ENCODE measurements around the gene LRCH1.

The LRCH1 gene

GRCh38 chr13:46668302-46668720, 115.3 kb downstream of the LRCH1 start:
- DNase-seq, result no peak

DNA sequence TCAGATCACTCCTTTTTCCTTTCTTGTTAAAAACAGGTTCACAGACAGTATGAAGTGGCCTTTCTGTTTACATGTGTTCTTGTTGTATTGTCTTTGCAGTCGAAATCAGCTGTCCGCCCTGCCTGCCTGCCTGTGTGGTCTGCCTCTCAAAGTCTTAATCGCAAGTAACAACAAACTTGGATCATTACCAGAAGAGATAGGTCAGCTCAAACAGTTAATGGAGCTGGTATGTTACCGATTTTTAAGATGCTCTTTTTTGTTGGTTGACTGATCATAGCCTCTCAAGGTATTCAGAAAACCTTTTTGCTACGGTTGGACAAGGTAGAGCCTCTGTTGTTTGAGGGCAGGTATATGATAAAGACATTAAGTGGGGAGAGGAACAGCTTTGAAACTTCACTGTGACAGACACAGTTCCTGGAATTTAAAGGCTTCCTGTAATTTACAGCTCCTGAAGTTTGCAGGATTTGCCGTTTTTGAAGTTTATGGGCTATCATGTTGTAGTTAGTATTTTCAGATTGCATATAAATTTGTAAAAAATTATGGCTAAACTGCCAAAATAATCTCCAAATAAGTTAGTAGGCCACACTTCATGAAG, 116.1 kb downstream of the LRCH1 start:
- no peak for DNase-seq

- DNase-seq, result no peak
Observed at GRCh38 chr13:46672338-46673090, 119.5 kb downstream of the LRCH1 start.

DNA sequence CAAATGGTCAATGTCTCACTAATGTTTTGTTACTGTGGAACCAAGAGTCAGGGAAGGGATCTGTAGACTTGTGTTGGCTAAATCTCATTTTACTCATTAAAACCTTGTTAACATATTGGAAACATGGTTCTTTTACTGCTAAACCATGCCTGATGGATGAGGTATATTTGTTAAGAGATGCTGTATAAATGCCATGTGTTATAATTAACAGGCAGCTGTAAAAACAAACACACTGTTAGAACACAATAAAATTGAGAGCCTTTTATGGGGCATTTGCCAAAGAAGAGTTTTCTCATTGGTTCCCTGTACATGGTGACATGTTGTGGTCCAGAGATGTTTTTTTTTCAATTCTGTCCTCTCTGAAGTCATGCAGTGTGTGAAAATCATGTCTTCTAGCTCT, 122.0 kb downstream of the LRCH1 start:
- DNase-seq, result no peak

- DNase-seq, result no peak
Observed at GRCh38 chr13:46676378-46676725, 123.4 kb downstream of the LRCH1 start.

DNA sequence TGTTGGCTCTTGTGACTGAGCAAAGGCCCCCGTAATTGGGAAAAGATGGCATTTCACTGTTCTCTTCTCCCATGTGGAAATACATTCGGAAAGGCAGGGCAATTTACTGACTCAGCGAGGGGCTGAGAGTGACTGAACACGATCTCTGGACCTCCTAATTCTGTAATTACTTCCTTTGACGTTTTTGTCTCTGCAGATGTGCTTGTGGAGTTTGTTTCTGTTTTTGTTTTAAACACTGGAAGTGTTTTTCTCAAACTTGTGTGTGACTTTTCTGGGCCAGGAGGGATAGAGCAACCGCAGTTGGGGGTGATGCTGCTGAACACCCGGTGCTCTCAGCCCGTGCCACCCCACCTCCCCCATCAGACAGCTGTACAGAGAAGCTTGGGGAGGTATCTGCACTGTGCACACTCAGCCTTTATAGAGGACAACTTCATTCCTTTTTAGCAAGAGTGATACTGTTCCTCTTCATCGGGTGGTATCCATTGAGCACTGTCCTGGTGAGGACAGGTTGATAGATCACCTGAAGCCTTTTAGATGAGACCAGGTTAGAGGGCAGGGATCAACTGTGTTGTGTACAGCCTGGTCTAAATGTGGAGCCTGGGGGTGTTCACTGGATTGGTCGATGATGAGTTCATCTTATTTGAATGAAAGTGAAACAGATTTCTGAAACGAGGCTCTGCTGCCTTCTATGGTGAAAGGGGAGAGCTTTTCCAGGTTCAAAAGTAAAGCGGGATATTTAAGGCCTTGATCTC, 126.6 kb downstream of the LRCH1 start:
- DNase-seq, result peak; percentile 2

DNA sequence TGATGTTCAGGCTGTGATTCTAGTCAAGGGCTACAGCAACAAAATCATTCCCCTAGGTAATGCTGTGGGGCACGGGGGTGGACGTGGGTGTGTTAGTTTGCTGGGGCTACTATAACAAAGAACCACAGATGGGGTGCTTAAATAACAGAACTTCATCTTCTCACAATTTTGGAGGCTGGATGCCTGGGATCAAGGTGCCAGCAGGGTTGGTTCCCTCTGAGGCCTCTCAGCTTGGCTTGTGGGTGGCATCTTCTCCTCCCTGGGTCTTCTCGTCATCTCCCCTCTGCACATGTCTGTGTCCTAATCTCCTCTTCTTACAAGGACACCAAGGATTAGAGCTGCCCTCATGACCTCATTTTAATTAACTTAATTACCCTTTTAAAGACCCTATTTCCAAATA, 129.0 kb downstream of the LRCH1 start:
- DNase-seq, result no peak

GRCh38 chr13:46682707-46683106, 129.7 kb downstream of the LRCH1 start:
- no peak for DNase-seq

- no peak for DNase-seq
Observed at GRCh38 chr13:46683676-46684260, 130.8 kb downstream of the LRCH1 start.

DNA sequence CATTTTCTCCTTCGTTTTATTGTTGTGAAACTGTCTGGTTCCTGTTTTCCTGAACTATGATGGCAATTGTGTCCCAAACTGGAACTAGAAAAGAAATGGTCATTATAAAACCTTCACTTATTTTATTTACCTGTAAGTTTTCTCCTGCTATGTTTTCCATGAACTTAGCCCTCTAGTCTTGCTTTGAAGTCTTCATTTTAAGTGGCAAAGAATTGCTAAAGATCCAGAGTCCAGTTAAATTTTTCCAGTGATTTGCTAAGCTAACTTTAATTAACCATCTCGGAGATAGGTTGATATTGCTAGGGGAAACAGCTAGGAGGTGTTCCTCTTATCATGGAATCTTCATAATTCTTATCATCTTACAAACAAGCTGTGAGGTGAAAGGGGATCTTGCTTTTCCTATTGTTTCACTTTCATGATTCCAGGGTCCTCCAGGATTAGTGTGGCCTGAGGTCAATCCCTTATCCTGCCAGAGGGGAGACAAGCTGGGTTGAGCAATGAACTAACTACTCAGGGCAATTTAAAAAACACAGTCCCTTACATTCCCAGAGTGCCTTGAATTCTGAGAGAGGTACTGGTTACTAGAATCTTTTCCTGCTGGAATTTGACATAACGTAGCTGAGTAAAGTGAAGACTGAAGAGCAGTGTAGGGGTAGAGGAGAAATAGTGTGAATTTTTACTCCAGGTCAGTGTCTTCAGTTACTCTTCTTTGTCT, 131.5 kb downstream of the LRCH1 start:
- DNase-seq, result no peak

GRCh38 chr13:46685006-46685730, 132.2 kb downstream of the LRCH1 start:
- DNase-seq, result no peak

DNA sequence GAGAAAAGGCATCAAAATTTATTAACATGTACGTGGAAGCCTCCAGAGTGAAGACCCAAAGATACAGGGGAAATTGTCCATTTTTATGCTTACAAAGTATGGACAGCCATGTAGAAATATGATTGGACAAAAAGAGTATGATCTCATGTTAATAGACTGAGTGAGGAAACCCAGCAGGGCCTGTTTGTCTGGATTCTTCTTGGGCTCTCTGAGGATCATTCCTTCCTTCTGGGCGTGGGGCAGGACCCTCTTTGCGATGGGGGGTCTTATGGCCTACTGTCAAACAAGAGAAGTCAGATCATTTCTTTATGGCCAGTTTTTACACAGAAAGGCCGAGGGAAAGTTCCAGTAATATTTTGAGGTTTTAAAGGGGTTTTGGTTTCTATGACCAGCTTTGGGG, 133.2 kb downstream of the LRCH1 start:
- DNase-seq, result no peak

DNA sequence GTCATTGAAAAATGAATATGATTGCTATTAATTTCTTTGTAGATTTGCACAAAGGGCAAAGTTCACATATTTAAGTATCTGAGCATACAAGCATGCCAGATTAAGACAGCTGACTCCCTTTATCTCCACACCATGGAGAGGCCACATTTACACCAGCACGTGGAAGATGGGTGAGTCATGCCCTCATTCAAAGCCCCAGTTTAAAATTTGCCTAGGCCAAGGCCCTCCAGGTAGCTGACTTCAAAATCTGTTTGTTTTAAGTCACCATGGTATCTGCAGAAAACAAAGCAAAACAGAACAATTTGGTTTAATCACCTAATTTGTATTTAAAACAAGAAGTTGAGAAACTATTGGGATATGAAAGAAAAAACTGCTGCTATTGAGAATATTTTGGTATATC, 134.8 kb downstream of the LRCH1 start:
- no peak for DNase-seq

DNA sequence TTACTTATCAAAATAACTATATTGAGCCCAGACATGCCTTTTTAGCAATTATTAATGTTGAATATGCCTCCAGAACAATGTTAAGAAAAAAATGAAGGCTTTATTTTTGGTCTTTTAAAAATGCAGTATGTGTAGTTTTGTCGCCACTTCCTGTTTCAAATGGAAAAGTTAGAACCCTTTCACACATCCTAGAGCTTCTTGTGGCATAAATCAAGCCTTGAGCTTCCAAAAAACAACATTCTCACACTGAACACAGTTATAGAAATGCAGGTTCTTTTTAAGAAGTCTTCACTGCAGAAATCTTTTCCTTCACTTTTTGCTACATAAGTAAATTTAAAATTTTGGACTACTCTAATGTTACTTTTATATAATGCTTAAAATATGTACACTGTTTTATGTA, 135.3 kb downstream of the LRCH1 start:
- DNase-seq, result no peak

DNA sequence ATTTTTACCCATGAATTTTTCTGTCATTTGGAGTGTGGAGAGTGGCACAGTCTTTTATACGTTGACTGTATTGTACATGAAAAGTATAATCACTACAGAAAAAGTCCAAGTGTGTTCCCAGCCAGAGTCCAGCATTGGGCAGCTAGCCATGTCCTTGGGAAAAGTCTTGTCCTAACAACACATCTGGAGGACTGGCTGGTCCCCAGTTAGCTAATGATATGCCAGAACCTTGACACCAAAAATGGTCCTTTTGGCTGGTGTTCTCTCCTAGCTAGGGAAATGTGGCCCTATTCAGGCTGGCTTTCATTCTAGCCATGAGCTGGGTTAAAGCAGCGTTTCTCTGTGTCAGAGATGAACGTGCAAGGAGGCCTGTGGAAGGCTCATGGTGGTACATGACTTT, 145.0 kb downstream of the LRCH1 start:
- no peak for DNase-seq

- DNase-seq, result no peak
Observed at GRCh38 chr13:46698910-46699460, 146.0 kb downstream of the LRCH1 start.

DNA sequence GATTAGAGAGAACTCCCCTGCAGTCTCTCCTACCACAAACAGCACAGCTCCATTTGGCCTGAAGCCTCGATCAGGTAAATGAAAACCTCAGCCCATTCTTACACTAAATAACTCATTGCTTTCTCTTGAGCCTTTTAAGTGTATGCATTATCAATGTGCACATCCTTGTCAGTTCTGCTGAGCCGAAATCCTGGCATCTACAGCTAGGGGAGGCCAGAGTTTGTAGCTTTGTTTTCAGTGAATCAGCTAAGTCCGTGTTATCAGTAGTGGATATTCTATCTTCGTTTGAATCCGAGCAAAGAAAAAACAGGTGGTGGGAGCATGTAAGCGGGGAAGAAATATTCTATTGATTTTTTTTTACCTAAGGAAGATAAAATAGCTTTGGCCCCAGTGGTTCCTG, 159.6 kb downstream of the LRCH1 start:
- no peak for DNase-seq

DNA sequence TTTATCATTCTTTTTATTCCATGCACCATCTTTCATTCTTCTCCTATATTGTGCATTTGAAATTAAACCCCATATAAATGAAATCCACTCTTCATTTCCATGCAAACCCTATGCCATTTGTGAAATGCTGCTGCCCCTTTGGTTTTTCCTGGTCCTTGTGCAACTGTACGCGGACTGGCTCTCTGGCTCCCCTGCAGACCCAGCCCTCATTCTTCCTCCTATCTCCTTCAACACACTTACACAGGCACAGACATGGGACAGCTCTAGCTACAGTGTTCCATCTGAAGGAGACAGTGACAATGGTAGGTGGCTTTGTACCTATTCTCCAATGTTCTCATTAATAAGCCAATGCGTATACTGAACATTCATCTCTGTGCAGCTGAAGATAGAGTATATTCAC, 162.4 kb downstream of the LRCH1 start:
- no peak for DNase-seq

GRCh38 chr13:46716821-46717220, 163.9 kb downstream of the LRCH1 start:
- DNase-seq, result no peak

- no peak for DNase-seq
Observed at GRCh38 chr13:46717275-46717674, 164.3 kb downstream of the LRCH1 start.

GRCh38 chr13:46717856-46718255, 164.9 kb downstream of the LRCH1 start:
- no peak for DNase-seq

GRCh38 chr13:46720189-46720588, 167.2 kb downstream of the LRCH1 start:
- DNase-seq, result no peak

Data from stimulated activated naive CD4-positive, alpha-beta T cell treated with Interleukin-2 at 50 U/mL for 16 hours (primary cell).